SKM-1 (cell line): ENCODE measurements around the gene SNTA1.
"Not testable (repeated sequence)": the region's sequence is repeated elsewhere in the genome, so short reads cannot be mapped to it uniquely, and the experiment has no call there.

ENCODE experiments used
- DNase-seq: peaks from one replicate; lab custom pipeline; 2025; ENCODE audit not compliant: unreplicated experiment; lab: John Stamatoyannopoulos, UW

Gene SNTA1

DNA sequence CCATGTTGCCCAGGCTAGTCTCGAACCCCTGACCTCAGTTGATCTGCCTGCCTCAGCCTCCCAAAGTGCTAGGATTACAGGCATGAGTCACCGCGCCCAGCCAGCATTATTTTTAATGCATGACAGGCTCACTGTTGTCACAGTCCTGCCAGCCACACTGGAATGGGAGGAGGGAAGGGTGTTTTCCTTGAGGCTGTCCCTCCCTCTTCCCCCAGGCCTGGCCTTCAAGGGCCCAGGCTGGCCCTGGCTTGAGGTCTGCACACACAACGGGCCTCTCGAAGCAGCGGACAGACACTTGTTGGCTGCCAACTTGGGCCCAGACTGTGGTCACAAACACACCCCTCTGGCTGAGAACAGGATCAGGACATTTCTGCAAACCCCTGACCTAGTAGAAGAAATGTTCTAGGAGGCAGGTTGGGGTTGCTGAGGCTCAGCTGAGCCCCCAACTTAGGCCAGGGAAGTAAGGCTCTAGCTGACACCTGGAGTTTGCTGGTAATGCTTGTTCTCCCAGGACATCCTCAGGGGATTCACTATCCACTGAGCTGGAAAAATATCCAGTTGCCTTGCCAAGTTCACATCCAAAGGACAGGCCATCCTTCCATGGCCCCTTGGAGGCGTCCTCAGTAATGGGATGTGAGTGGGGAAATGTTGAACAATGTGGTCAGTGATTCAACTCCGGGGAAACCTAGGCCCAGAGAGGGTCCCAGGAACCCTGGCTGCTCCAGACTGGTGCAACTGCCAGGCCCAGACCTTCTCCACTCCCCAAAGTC lies 9.9 kb downstream of the SNTA1 start:
- no peak for DNase-seq

DNA sequence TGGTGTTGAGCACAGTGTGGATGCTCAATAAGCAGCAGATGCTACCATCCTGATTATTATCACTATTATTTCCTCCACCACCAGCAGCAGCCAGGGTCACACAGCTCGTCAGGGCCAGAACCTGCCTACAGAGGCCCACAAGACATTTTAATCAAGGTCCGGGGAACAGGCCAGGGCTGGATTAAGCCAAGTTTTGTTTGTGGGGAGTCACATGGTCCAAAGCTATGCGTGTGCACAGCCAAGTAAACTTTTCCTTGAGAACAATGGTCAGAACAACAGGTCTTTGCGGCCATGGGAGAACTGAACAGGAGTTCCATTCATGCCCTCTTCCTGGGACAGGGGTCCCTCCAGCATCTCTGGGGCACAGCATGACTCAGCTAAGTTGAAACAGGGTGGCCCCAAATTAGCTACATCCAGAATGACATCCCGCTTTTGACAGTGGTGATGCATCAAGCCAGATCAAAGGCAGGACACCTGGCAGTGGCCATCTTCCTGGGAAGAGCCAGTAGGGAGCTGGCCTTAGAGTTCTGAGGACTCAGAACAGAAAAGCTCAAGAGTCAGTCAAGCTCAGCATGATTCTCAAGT lies 11.7 kb downstream of the SNTA1 start:
- no peak for DNase-seq

DNA sequence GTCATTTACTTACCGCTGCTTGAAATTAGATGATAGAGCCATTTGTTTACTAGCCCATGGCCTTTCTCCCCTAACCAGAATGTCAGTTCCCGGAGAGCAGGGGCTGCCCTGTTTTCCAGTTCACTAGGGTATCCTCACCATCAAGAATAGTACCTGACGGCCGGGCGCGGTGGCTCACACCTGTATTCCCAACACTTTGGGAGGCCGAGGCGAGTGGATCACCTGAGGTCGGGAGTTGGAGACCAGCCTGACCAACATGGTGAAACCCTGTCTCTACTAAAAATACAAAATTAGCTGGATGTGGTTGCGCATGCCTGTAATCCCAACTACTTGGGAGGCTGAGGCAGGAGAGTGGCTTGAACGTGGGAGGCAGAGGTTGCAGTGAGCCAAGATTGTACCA lies 19.7 kb downstream of the SNTA1 start:
- not testable (repeated sequence) for DNase-seq

GRCh38 chr20:33423141-33423834 lies 20.3 kb downstream of the SNTA1 start:
- DNase-seq = no peak

GRCh38 chr20:33419140-33419974 lies 24.2 kb downstream of the SNTA1 start:
- DNase-seq = no peak

- no peak for DNase-seq
Observed at GRCh38 chr20:33418033-33418432, 25.5 kb downstream of the SNTA1 start.

DNA sequence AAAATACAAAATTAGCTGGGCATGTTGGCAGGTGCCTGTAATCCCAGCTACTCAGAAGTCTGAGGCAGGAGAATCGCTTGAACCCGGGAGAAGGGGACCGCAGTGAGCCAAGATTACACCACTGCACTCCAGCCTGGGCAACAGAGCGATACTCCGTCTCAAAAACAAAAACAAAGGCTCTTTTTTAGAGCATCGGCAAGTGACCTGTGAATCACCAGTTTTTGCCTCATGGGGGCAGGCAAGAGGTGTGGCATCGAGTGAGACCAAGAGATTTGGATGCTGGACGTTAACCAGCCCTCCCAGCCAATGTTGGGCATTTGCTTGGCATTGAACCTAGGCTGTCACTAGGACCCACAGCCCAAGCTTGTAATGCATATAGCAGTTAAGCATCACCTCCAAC lies 27.6 kb downstream of the SNTA1 start:
- DNase-seq = no peak

DNA sequence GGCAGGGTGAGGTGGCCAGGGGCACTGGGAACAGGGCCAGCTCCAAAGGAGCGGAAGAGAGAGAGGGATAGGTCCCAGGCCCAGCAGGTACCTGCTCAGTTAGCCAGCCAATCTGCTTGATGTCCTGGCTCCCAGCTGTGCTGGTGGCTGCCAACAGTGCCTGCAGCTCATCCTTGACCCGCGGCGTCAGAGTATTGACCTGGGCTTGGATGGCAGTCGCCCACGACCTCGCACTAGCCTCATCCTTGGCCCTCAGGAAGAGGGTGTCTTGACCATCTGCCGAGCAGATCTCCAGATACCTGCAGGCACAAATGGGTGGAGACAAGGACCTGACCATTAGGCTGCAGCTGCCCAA lies 31.1 kb downstream of the SNTA1 start:
- DNase-seq = no peak

DNA sequence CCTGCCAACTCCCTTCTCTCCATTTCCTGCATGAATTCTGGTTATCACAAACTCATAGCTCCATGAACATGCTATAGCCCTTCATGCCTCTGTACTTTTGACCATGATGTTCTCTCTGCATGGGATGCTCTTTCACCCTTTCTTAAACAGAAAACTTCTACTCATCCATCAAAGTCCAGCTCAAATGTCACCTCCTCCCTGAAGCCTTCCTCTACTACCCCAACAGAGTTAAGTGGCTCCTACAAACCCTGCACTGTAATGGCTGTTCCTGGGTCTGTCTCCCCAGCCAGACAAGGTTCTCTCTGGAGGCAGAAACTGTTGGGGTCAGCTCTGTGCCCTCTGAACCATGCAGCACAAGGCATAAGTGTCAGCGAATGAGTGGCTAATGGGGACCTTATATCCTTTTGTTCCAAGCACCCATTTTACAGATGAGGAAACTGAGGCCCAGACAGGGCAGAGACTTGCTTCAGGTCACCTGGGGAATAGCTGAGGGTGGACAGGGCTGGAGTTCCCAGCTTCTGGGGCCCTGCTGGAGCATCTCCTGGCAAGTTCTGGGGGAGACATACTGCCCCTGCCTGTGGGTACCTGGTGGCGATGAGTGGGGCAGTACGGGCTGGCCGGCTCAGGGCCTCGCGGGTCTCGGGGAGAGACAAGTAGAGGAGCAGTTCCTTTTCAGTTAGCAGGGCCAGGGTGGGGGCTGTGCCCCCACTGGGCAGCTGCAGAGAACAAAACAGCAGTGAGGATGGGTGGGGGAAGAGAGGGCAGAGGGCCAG lies 31.7 kb downstream of the SNTA1 start:
- no peak for DNase-seq

DNA sequence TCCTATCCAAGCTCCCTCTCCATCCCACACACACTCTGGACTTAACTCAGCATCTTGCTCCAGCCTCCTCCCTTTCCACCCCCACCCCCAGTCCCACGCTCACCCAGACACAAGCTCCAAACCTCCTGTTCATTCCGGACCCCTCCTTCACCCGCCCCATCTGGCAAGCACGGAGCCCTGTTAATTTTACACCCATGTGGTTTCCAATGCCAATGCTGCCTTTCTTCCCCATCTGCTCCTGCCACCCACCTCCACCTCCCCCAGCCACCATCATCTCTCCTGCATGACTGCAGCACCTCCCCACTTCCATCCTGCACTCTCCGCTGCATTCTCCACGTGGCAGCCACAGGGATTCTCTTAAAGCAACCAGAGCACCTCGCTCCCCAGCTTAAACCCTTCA lies 32.3 kb downstream of the SNTA1 start:
- no peak for DNase-seq

- DNase-seq = no peak
Observed at GRCh38 chr20:33410081-33410742, 33.4 kb downstream of the SNTA1 start.

- DNase-seq = no peak
Observed at GRCh38 chr20:33408716-33409654, 34.6 kb downstream of the SNTA1 start.

- no peak for DNase-seq
Observed at GRCh38 chr20:33408313-33408712, 35.2 kb downstream of the SNTA1 start.

GRCh38 chr20:33407796-33408195 lies 35.8 kb downstream of the SNTA1 start:
- no peak for DNase-seq

GRCh38 chr20:33407251-33407650 lies 36.3 kb downstream of the SNTA1 start:
- DNase-seq = no peak

- DNase-seq = no peak
Observed at GRCh38 chr20:33404281-33404680, 39.3 kb downstream of the SNTA1 start.

DNA sequence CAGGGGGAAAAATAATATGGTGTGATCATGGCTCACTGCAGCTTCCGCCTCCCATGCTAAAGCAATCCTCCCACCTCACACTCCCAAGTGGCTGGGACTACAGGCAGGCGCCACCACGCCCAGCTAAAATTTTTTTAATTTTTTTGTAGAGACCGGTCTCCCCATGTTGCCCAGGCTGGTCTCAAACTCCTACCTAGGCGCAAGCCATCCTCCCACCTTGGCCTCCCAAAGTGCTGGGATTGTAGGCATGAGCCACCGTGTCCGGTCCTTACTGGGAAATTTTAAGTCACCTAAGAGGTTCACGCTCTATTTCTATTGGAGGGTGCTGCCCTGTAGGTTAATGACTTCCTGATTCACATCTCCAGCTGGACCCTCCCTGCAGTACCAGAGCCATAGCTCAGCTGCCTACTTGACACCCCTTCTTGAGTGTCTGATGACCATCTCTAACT lies 41.6 kb downstream of the SNTA1 start:
- DNase-seq = no peak

DNA sequence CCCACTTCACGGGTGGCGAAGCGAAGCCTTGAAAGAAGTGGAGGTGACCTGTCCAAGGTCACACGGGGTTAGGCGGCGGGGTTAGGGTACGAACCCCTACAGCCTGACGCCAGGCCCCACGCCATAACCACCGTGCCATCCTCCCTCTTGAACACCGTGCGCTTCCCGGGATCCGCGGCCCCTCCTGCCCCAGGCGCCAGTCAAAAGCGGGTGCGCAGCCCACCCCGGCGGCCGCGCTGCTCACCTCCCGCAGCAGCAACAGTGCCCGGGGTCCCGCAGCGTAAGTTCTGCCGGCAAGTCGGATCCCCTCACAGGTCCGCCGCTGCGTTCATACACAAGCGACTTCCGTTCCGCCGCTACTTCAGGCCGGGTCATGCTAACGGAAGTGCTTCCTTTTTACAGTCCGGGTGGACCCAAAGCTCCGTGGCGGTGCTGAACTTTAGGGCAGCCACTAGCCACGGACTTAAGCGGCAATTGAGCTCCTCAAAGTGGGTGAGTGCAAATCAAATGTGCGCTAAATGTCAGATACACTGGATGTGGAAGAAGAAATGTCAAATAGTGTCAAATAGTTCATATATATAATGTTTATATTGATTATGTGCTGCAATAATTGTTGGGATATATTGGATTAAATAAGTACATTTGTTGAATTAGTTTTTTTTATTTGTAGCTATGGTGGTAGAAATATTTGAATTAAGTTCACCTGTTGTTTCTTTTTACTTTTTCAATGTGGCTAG lies 42.2 kb downstream of the SNTA1 start, which contains the start of gene CDK5RAP1:
Gene CDK5RAP1 (minus strand): TSS at position 336 of the 737 bp plus-strand sequence. CDS start 4,455 bp downstream, outside the sequence.
- peak; percentile 79 for DNase-seq
